IPS DF 19.7 (cell line): Measurements from ENCODE around the gene PKDCC.

Experiments used
- DNase-seq: peaks from one replicate; pipeline ENCODE4 v3.0.0-alpha.2; 2013; ENCODE audit warnings: low read depth, low spot score

Gene PKDCC

GRCh38 chr2:42047488-42048298, at the start of gene PKDCC:
TSS of gene PKDCC (plus strand) at chr2:42048021. CDS start at chr2:42048200, 179 bp downstream.
- no peak for DNase-seq

DNA sequence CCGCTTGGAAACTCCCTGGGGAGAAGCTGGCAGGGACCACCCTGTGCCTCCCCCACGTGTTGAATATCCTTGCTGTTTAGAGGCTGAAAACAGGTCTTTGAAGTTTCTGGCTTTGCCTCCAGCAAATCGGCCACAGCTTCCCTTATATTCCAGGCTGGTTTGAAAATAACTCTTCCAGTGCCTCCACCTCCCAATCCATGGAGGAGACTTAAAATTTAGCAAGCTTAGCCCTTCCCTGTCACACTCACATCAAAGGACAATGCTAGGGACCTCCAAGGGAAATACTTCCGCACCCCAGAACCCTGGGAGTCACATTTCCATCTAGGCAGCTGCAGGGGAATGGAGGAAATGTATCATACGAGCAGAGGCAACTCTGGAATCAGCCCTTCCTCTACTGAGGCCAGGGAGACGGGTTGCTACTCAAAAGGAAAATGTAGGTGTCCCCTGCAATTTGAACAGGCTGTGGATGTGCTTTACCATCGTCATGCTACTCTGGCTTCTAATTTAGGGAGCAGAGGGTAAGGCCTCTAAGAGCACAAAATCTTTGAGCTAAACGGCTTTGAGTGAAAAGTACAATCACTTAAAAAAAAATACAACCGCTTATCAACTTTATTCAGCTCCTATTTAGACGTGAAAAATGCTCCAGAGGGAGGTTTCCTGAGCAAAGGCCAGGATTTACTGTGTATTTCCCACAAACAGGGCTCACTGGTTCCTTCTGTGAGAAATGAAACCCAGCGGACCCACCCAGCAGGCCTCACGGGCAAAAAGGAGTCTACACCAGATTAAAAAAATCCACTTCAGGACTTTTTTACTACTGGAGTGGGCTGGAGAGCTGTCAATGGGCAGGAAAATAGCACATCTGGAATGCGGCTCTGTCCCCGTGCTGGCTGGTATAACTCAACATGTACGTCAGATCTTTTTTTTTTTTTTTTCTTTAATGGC, 49.4 kb upstream of the PKDCC start:
- DNase-seq, result no peak

- no peak for DNase-seq
Measured at GRCh38 chr2:41999128-41999480, 48.7 kb upstream of the PKDCC start.

DNA sequence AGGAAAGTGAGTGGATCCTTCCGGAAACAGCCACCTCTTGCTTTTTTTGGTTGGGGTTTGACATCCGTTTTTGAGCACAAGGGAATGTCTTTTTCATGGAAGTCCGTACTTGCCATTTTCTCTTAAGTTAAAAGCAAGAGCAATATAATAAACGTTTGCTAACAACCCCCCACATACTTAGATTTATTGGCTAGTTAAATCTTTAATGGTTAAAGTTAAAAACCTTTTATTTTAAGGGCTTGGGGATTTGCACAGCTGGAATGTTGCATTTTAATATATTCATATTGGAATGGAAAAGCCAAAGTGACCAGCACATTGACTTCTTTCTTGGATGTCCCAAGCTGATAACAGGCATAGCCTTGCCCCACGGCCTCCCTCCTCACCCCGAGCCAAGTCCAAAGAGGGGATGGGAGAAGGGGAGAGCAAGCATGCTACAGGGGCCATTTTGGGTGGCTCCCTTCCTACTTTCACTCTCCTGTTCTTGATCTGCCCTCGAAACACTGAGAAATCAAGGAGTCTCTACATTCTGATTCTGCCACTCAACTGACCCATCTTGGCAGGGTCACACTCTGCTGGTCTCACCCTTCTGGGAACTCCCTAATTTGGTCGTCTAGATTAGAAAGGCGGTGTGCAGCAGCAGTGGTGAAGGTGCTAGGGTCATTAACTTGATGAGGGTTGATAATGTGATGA, 48.1 kb upstream of the PKDCC start:
- no peak for DNase-seq

GRCh38 chr2:42001711-42002201, 46.1 kb upstream of the PKDCC start:
- DNase-seq, result no peak

DNA sequence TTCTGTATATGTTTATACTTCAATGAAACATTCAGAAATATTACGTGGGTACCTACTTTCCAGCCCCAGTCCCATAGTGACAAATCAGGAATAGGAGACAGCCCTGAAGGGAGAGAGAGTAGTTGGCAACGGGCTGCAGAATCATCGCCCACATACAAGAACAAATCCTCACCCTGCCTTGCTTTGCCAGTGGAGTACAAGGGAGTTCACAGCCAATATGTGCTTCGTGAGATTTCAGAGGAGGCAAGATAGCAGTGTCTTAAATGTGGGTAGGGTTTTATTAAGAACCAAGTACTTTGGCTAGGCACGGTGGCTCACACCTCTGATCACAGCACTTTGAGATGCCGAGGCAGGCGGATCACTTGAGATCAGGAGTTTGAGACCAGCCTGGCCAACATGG, 40.3 kb upstream of the PKDCC start:
- DNase-seq, result no peak

- no peak for DNase-seq
Measured at GRCh38 chr2:42008241-42008921, 39.4 kb upstream of the PKDCC start.

DNA sequence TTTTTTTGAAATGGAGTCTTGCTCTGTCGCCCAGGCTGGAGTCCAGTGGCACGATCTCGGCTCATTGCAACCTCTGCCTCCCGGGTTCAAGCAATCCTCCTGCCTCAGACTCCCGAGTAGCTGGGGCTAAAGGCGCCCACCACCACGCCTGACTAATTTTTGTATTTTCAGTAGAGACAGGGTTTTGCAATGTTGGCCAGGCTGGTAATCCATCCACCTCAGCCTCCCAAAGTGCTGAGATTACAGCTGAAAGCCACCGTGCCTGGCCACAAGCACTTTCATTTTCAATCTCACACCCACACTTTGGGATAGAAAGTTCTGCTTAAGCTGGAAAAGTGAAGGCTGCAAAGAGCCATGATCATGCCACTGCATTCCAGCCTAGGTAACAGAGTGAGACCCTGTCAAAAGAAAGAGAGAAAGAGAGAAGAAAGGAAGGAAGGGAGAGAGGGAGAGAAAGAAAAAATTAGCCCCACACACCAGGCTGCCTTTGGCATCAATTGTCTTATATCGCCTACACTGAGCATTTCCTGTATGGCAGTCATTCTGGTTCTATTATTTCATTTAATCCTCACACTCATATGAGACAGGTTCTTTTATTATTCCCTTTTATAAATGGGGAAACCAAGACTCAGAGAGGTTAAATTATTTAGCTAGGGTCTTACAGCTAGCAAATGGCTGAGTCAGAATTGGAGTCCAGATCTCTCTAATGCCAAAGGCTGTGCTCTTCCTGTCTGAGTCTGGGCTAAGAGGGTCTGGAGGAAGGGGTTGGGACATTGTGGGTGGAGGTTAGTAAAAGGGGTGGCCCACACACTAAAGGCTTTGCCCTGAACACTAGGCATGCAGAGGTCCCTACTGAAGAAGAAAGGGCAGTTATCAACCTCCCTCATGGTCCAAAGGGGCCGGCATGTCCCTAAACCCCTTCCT, 37.9 kb upstream of the PKDCC start:
- DNase-seq, result no peak

GRCh38 chr2:42010743-42011298, 37.0 kb upstream of the PKDCC start:
- DNase-seq, result no peak

GRCh38 chr2:42012137-42012536, 35.7 kb upstream of the PKDCC start:
- no peak for DNase-seq

GRCh38 chr2:42012651-42013050, 35.2 kb upstream of the PKDCC start:
- DNase-seq, result no peak

DNA sequence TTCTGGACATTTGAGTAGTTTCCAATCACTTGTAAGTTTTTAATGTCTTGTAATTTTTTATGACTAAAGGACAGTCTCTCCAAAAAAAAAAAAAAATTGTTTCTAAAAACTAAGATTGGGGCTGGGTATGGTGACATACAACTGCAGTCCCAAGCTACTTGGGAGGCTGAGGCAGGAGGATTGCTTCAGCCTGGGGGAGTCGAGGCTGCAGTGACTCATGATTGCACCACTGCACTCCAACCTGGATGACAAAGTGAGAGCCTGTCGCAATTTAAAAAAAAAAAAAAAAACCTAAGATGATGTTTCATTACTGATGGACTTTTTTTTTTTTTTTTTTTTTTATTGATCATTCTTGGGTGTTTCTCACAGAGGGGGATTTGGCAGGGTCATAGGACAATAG, 34.4 kb upstream of the PKDCC start:
- no peak for DNase-seq

GRCh38 chr2:42021464-42021863, 26.4 kb upstream of the PKDCC start:
- no peak for DNase-seq

GRCh38 chr2:42025151-42025582, 22.7 kb upstream of the PKDCC start:
- peak; percentile 59 for DNase-seq

GRCh38 chr2:42026272-42026671, 21.5 kb upstream of the PKDCC start:
- no peak for DNase-seq

GRCh38 chr2:42028571-42029148, 19.2 kb upstream of the PKDCC start:
- no peak for DNase-seq

DNA sequence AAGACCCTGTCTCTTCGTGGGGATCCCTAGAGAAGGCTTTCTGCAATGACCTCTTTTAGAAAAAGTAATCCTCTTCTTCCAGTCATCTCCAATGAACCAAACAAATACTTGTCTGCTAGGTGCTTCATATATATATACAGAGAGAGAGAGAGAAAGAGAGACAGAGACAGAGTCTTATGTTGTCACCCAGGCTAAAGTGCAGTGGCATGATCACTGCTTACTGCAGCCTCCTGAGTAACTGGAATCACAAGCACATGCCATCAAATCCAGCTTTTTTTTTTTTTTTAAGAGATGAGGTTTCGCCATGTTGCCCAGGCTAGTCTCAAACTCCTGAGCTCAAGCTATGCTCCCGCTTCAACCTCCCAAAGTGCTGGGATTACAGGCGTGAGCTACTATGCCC, 18.6 kb upstream of the PKDCC start:
- DNase-seq, result no peak

- no peak for DNase-seq
Measured at GRCh38 chr2:42029639-42030199, 18.1 kb upstream of the PKDCC start.

- no peak for DNase-seq
Measured at GRCh38 chr2:42030200-42030759, 17.5 kb upstream of the PKDCC start.
